Measurements from ENCODE around the gene MCC.

The MCC gene

DNA sequence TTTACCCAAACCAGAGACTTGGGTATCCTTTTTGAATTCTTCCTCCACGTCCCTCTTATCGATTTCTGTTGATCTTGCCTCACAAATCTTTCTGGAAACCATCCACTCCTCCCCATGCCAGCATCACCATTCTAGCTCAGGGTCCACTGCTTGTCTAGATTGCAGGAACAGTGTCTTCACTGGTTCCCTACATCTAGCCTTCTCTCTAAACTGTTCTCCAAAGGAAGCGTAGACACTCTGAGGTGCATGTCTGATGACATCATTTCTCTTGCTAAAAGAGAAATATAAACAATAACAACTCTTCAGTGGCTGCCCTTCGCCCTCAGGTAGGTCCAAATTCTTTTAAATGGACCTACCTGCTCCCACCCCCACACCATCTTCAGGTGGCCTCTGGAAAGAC, 311.5 kb downstream of the MCC start:
- ChIA-PET CTCF (interaction anchor here (1.8 kb wide), 1 partner anchor 181 kb away, joined by 4 read pairs; no protein-coding TSS in a partner anchor), POLR2A (no interaction called here)
- no peak overlapping the region for H3K4me3 ChIP-seq (ENCODE audit: low read depth, low read length)
- TF ChIP-seq, protein P1, sequence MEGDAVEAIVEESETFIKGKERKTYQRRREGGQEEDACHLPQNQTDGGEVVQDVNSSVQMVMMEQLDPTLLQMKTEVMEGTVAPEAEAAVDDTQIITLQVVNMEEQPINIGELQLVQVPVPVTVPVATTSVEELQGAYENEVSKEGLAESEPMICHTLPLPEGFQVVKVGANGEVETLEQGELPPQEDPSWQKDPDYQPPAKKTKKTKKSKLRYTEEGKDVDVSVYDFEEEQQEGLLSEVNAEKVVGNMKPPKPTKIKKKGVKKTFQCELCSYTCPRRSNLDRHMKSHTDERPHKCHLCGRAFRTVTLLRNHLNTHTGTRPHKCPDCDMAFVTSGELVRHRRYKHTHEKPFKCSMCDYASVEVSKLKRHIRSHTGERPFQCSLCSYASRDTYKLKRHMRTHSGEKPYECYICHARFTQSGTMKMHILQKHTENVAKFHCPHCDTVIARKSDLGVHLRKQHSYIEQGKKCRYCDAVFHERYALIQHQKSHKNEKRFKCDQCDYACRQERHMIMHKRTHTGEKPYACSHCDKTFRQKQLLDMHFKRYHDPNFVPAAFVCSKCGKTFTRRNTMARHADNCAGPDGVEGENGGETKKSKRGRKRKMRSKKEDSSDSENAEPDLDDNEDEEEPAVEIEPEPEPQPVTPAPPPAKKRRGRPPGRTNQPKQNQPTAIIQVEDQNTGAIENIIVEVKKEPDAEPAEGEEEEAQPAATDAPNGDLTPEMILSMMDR (IDR thresholded peaks at IDR 0.05; ENCODE audit: insufficient read depth, low read length, missing control alignments) = no peak
- DNase-seq (ENCODE audit: low read depth, low spot score) = no peak

DNA sequence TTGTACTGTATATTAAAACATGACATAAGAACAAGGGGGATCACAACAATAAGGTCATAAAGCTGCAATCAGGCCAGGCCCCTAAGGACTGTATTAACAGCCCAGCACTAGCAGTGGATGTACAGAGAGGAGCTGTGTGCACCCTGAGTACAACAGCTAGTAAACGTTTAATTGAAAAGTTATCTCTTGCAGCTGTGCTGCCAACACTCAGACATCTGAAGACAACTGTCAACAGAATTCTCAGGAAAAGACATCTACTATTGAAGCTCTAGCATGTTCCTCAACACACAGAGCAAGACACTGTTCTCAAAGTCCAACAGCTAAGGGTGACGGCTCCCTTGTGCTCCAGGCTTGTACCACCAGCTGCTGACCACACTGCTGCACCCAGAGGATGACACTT, 312.1 kb downstream of the MCC start:
- ChIA-PET POLR2A (no interaction called here), CTCF (no interaction called here)
- DNase-seq (ENCODE audit: low read depth, low spot score) = no peak
- H3K4me3 ChIP-seq (ENCODE audit: low read depth, low read length) = no peak overlapping the region
- TF ChIP-seq, protein P1 (IDR thresholded peaks at IDR 0.05; ENCODE audit: insufficient read depth, low read length, missing control alignments) = no peak

DNA sequence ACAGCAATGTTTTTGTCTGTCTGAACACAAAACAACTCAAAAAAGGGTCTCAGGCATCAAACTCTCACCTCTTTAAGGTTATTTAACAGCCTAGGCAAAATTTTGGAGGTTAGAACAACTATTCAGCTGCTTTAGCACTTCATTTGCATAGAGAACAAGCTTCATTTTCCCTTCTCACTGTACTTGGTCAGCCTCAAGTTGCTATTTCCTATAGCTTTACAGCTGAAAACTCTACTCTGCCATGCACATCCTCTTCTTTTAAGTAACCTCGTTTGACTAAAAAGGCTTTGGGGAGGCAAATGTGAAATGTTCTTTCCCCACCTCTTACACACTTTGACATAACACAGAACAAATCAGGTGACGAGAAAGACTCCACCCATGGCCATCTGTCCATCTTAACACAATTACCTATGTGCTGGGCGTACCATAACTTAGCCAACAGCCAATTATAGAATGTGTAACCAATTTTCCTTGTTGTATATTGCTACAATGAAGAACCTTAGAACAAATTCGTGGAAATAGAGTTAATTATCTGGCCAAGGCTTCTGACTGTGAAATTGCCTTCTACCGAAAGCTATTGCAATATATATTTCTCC, 315.9 kb downstream of the MCC start:
- no peak for DNase-seq (ENCODE audit: low read depth, low spot score)
- H3K4me3 ChIP-seq (ENCODE audit: low read depth, low read length) = no peak overlapping the region
- POLR2A ChIA-PET = no interaction called here
- CTCF ChIA-PET = interaction anchor here (1.2 kb wide), 1 partner anchor 11 kb away, joined by 3 read pairs; no protein-coding TSS in a partner anchor
- TF ChIP-seq, protein P1 (IDR thresholded peaks at IDR 0.05; ENCODE audit: insufficient read depth, low read length, missing control alignments) = no peak

DNA sequence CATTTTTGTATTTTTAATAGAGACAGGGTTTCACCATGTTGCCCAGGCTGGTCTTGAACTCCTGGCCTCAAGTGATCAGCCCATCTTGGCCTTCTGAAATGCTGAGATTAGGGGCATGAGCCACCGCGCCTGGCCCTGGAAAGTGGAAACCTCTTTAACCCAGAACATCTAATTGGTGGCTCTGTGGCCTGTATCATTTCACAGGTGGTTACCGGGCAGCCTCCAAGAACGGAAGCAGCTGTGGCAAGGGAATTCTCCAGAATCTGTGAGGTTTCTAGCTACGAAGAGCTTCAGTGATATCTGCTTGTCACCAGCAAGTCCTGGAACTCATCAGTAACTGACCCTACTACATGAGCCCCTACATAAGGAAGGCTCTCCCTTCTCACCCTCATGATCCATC, 316.7 kb downstream of the MCC start:
- ChIA-PET CTCF (no interaction called here), POLR2A (interaction anchor here (0.6 kb wide), 1 partner anchor 153 kb away, joined by 4 read pairs; no protein-coding TSS in a partner anchor)
- no peak overlapping the region for H3K4me3 ChIP-seq (ENCODE audit: low read depth, low read length)
- TF ChIP-seq, protein P1 (IDR thresholded peaks at IDR 0.05; ENCODE audit: insufficient read depth, low read length, missing control alignments) = no peak
- DNase-seq (ENCODE audit: low read depth, low spot score) = no peak

DNA sequence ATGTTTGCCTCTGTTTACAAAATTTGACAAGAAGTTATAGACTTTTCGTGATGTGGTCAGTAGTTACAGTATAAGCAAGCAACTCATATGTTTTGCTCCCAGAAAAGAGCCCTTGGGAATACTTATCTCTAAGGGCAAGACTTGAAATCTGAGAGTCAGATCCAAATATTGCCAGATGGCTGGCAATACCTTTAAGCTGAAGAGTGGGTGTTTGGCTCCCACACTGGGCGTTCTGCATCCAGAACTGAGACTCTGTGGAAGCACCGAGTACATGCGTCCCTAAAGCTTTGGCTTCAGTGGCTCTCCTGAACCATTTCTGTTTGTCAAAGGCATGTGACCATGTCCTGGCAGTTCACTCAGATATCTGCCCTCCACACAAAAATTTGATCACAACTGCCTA, 317.5 kb downstream of the MCC start:
- no peak overlapping the region for H3K4me3 ChIP-seq (ENCODE audit: low read depth, low read length)
- no peak for DNase-seq (ENCODE audit: low read depth, low spot score)
- ChIA-PET CTCF (interaction anchor here (0.9 kb wide), 1 partner anchor 175 kb away, joined by 3 read pairs; no protein-coding TSS in a partner anchor), POLR2A (interaction anchor here (0.6 kb wide), 1 partner anchor 154 kb away, joined by 4 read pairs; no protein-coding TSS in a partner anchor)
- TF ChIP-seq, protein P1 (IDR thresholded peaks at IDR 0.05; ENCODE audit: insufficient read depth, low read length, missing control alignments) = no peak

DNA sequence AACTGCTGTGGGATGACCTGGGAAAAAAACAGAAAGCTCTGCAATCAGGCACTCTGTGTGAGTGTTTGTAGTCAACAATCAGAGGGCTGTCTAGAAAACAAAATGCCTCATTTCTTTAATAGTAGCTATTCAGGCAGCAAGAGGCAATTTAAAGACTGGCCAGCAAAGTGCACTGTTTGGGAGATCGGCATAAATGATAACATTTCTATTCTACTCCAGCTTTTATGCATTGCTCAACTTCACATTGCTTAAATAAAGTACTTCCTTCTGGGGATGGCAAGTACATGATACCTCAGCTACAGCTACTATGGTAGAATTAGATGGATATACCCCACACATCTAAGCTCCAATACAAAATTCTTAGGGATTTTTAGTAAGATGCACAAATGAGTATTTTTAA, 318.5 kb downstream of the MCC start:
- ChIA-PET POLR2A (no interaction called here), CTCF (interaction anchor here (0.9 kb wide), 1 partner anchor 174 kb away, joined by 3 read pairs; no protein-coding TSS in a partner anchor)
- TF ChIP-seq, protein P1 (IDR thresholded peaks at IDR 0.05; ENCODE audit: insufficient read depth, low read length, missing control alignments) = no peak
- no peak for DNase-seq (ENCODE audit: low read depth, low spot score)
- H3K4me3 ChIP-seq (ENCODE audit: low read depth, low read length) = no peak overlapping the region
